PC-3 (cell line): ENCODE data around the gene EFNA5. TPM values are rescaled to one million over a fixed set of nuclear protein-coding genes. Genes with fewer than 3 reads are reported as not detected.

ENCODE experiments used
- ATAC-seq: fragments of 200-7000 bp; cut with Tn5 transposase; 2 replicates; pipeline ENCODE4 v1.9.1; 2020; ENCODE audit warnings: mild to moderate bottlenecking, moderate library complexity
- BruUV-seq: library from RNA; stranded (reverse); fragments of 400-500 nt; replicated peaks from 2 replicates; lab custom pipeline; 2021; lab: Mats Ljungman, UMichigan
- CTCF ChIA-PET: fragments of 300-600 bp; sonication (Branson Sonifier 250); formaldehyde crosslinking; loops from one replicate; lab custom pipeline; 2022; ENCODE audit warnings: antibody characterized with exemption; lab: Charles Lee
- POLR2A ChIA-PET: fragments of 300-600 bp; sonication (Branson Sonifier 250); formaldehyde crosslinking; loops from one replicate; lab custom pipeline; 2022; ENCODE audit warnings: antibody characterized with exemption; ENCODE audit not compliant: unreplicated experiment; lab: Charles Lee
- DNase-seq: peaks from one replicate; pipeline ENCODE4 v3.0.0-alpha.2; 2015
- H2AFZ ChIP-seq: fragments of 300-600 bp; sonication (generic); 2 replicates; pipeline ENCODE4 v1.6.0; 2016; ENCODE audit warnings: antibody characterized with exemption, low read length
- H3F3A ChIP-seq: fragments of 300-600 bp; sonication (generic); one replicate; pipeline ENCODE4 v1.6.0; 2017; ENCODE audit warnings: antibody characterized with exemption, low read length, control low read depth, mild to moderate bottlenecking; ENCODE audit not compliant: unreplicated experiment
- H3K27ac ChIP-seq: fragments of 300-600 bp; sonication (generic); 2 replicates; pipeline ENCODE4 v1.5.1; 2016; ENCODE audit warnings: mild to moderate bottlenecking, low read length
- H3K27me3 ChIP-seq: fragments of 300-600 bp; sonication (generic); 2 replicates; pipeline ENCODE4 v1.6.1; 2016; ENCODE audit warnings: low read length, mixed read lengths
- H3K36me3 ChIP-seq: fragments of 300-600 bp; sonication (generic); 2 replicates; pipeline ENCODE4 v1.6.1; 2016; ENCODE audit warnings: low read depth, mixed run types, low read length, mixed read lengths
- H3K4me1 ChIP-seq: fragments of 300-600 bp; sonication (generic); 2 replicates; pipeline ENCODE4 v1.5.1; 2016; ENCODE audit warnings: low read length; ENCODE audit not compliant: insufficient read depth
- H3K4me2 ChIP-seq: fragments of 300-600 bp; sonication (generic); 2 replicates; pipeline ENCODE4 v1.6.0; 2016; ENCODE audit warnings: low read length
- H3K4me3 ChIP-seq: fragments of 300-600 bp; sonication (generic); 2 replicates; pipeline ENCODE4 v1.5.1; 2016; ENCODE audit warnings: mild to moderate bottlenecking, low read length, mixed read lengths
- H3K79me2 ChIP-seq: fragments of 300-600 bp; sonication (generic); 2 replicates; pipeline ENCODE4 v1.6.1; 2017; ENCODE audit warnings: low read length, mixed read lengths
- H3K9ac ChIP-seq: fragments of 300-600 bp; sonication (generic); 2 replicates; pipeline ENCODE4 v1.6.0; 2016; ENCODE audit warnings: mild to moderate bottlenecking, low read length
- H3K9me2 ChIP-seq: fragments of 300-600 bp; sonication (generic); replicated peaks from 2 replicates; pipeline ENCODE4 v1.6.1; 2016; ENCODE audit warnings: mixed run types, low read length, mixed read lengths
- H3K9me3 ChIP-seq: fragments of 300-600 bp; sonication (generic); 2 replicates; pipeline ENCODE4 v1.6.1; 2016; ENCODE audit warnings: low read length, mixed read lengths
- H4K20me1 ChIP-seq: fragments of 300-600 bp; sonication (generic); 2 replicates; pipeline ENCODE4 v1.6.1; 2016; ENCODE audit warnings: low read length, mixed read lengths
- CTCF ChIP-seq: fragments of 300-600 bp; sonication (generic); conservative IDR thresholded peaks from 2 replicates; pipeline ENCODE4 v1.5.1; 2017; ENCODE audit warnings: antibody characterized with exemption, low read depth, mild to moderate bottlenecking, low read length
- EZH2 ChIP-seq: fragments of 300-600 bp; sonication (generic); IDR thresholded peaks from one replicate; pipeline ENCODE4 v1.6.1; 2017; ENCODE audit warnings: antibody characterized with exemption, mild to moderate bottlenecking, low read length; ENCODE audit not compliant: unreplicated experiment
- EZH2phosphoT487 ChIP-seq: fragments of 300-600 bp; sonication (generic); IDR thresholded peaks from 2 replicates; pipeline ENCODE4 v1.6.1; 2018; ENCODE audit warnings: mild to moderate bottlenecking, antibody characterized with exemption, low read length, borderline replicate concordance
- intact Hi-C: fragments of 100-400 bp; cut with micrococcal nuclease; formaldehyde crosslinking; loops from 2 replicates; pipeline ENCODE4 v1.9.0; 2023
- total RNA-seq: library from RNA; depleted of rRNA; stranded (reverse); fragments of >200 nt; gene quantifications from 2 replicates; pipeline ENCODE4 v1.2.3, GENCODE V29; 2014

Gene EFNA5
- total RNA-seq, 1 experiment from 2014 or later = 5.4 TPM

GRCh38 chr5:107636555-107636954 is 34.2 kb downstream of the EFNA5 start:
- Histone ChIP-seq H3K9me3 (no peaks in the 10 kb centered on the region), H3K36me3 (no peaks in the 10 kb centered on the region), H3K27me3 (no peaks in the 10 kb centered on the region), H3K4me2 (no peak overlapping the region), H3K9ac (no peak overlapping the region), H3K9me2 (no peaks in the 10 kb centered on the region), H3F3A (no peaks in the 10 kb centered on the region), H3K27ac (no peak overlapping the region), H3K4me3 (no peak overlapping the region), H3K79me2 (0 out of 2 replicates have a peak, but pooled peaks cover 7% of the 10 kb centered on the region), H4K20me1 (no peaks in the 10 kb centered on the region), H2AFZ (no peak overlapping the region), H3K4me1 (no peaks in the 10 kb centered on the region)
- ChIA-PET CTCF (no interaction called here), POLR2A (no interaction called here)
- DNase-seq (no peak), ATAC-seq (no peak)
- no TSS peak for BruUV-seq
- no peak for TF ChIP-seq CTCF
- TF ChIP-seq EZH2 = no peak
- intact Hi-C loops = no loop called here

- Histone ChIP-seq H3K27ac (no peak overlapping the region), H3K9ac (no peak overlapping the region), H3K4me3 (no peak overlapping the region), H3K9me3 (no peaks in the 10 kb centered on the region), H2AFZ (no peak overlapping the region), H3K4me1 (no peaks in the 10 kb centered on the region), H3K27me3 (no peaks in the 10 kb centered on the region), H3K79me2 (0 out of 2 replicates have a peak, but pooled peaks cover 7% of the 10 kb centered on the region), H3K36me3 (no peaks in the 10 kb centered on the region), H4K20me1 (no peaks in the 10 kb centered on the region), H3K4me2 (no peak overlapping the region), H3K9me2 (no peaks in the 10 kb centered on the region), H3F3A (no peaks in the 10 kb centered on the region)
- CTCF ChIA-PET = no interaction called here
- DNase-seq = no peak
- no peak for TF ChIP-seq EZH2
- TF ChIP-seq CTCF = no peak
- no peak for TF ChIP-seq EZH2phosphoT487
- POLR2A ChIA-PET = no interaction called here
- no TSS peak for BruUV-seq
- no peak for ATAC-seq
- intact Hi-C loops = no loop called here
Measured at GRCh38 chr5:107636068-107636467, 34.7 kb downstream of the EFNA5 start.

GRCh38 chr5:107634981-107635848 is 35.5 kb downstream of the EFNA5 start:
- ATAC-seq = no peak
- H3K27ac ChIP-seq = no peak overlapping the region
- ChIA-PET CTCF (no interaction called here), POLR2A (no interaction called here)
- no peaks in the 10 kb centered on the region for H3K27me3 ChIP-seq
- H3K4me1 ChIP-seq = peaks cover 8% of the 10 kb centered on the region; the same call in 1 of the 2 replicates
- no peaks in the 10 kb centered on the region for H3F3A ChIP-seq
- no peak overlapping the region for H3K9ac ChIP-seq
- 0 out of 2 replicates have a peak, but pooled peaks cover 7% of the 10 kb centered on the region for H3K79me2 ChIP-seq
- H2AFZ ChIP-seq = no peak overlapping the region
- H3K4me3 ChIP-seq = no peak overlapping the region
- BruUV-seq = no TSS peak
- no peak overlapping the region for H3K4me2 ChIP-seq
- H3K36me3 ChIP-seq = no peaks in the 10 kb centered on the region
- DNase-seq = no peak
- H3K9me3 ChIP-seq = no peaks in the 10 kb centered on the region
- TF ChIP-seq CTCF = no peak
- TF ChIP-seq EZH2 = no peak
- TF ChIP-seq EZH2phosphoT487 = no peak
- H4K20me1 ChIP-seq = no peaks in the 10 kb centered on the region
- intact Hi-C loops = loop anchor here (1.0 kb wide), 1 partner anchor 25 kb away; no protein-coding TSS in a partner anchor
- no peaks in the 10 kb centered on the region for H3K9me2 ChIP-seq
